SU-DHL-6 (cell line): ENCODE measurements around the gene GRN.

ENCODE experiments used
- CTCF ChIP-seq: fragments of 200-600 bp; sonication (generic); IDR thresholded peaks from one replicate; pipeline ENCODE4 v1.5.1; 2017; ENCODE audit warnings: antibody characterized with exemption, mild to moderate bottlenecking, low read length, moderate library complexity; ENCODE audit not compliant: insufficient read depth, poor library complexity, severe bottlenecking
- EZH2phosphoT487 ChIP-seq: fragments of 200-600 bp; sonication (generic), shearing (Covaris generic); conservative IDR thresholded peaks from 2 replicates; pipeline ENCODE4 v1.6.1; 2018; ENCODE audit warnings: mild to moderate bottlenecking, antibody characterized with exemption, low read length, moderate library complexity, mixed read lengths

DNA sequence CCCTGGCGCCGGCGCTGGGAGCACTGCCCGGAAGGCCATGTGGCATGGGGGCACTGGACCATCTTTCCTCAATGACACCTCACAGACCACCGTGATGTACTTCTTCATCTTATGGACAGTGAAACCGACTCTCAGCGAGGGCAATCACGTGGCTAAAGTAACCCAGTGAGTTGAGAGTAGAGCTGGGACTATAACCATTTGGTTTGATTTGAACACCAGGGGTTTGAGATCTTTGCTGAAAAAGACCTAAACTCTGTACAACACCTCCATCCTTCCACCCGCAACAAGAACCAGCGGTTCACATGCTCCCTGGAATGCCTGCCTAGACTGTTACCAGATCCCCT lies 41.1 kb downstream of the GRN start:
- TF ChIP-seq CTCF (no peak), EZH2phosphoT487 (no peak)
